GM23338 (cell line): ENCODE data around the gene GRHPR. TPM values are rescaled to one million over a fixed set of nuclear protein-coding genes. Genes with fewer than 3 reads are reported as not detected.
A peak's percentile ranks its signal among the peaks of the same experiment; 100 is the strongest.

Experiments used
- ATAC-seq: fragments of 200-7000 bp; cut with Tn5 transposase; 3 replicates; pipeline ENCODE4 v1.9.1; 2020
- DNase-seq: peaks from one replicate; pipeline ENCODE4 v3.0.0-alpha.2; 2015; ENCODE audit warnings: low spot score
- H2AFZ ChIP-seq: fragments of 200-600 bp; sonication (generic); 2 replicates; pipeline ENCODE4 v1.8.0; 2016; ENCODE audit warnings: antibody characterized with exemption, mild to moderate bottlenecking, moderate library complexity
- H3F3A ChIP-seq: fragments of 200-600 bp; sonication (generic); replicated peaks from 2 replicates; pipeline ENCODE4 v1.8.0; 2017; ENCODE audit warnings: antibody characterized with exemption, mixed run types, low read depth
- H3K27ac ChIP-seq: fragments of 200-600 bp; sonication (generic); 2 replicates; pipeline ENCODE4 v1.6.1; 2016; ENCODE audit warnings: low read depth
- H3K27me3 ChIP-seq: fragments of 200-600 bp; sonication (generic); 2 replicates; pipeline ENCODE4 v1.8.0; 2016; ENCODE audit warnings: mild to moderate bottlenecking, mixed run types, moderate library complexity; ENCODE audit not compliant: insufficient read depth
- H3K36me3 ChIP-seq: fragments of 200-600 bp; sonication (generic); 2 replicates; pipeline ENCODE4 v1.8.0; 2016; ENCODE audit warnings: mild to moderate bottlenecking; ENCODE audit not compliant: insufficient read depth
- H3K4me1 ChIP-seq: fragments of 200-600 bp; sonication (generic); 2 replicates; pipeline ENCODE4 v1.8.0; 2016; ENCODE audit warnings: mild to moderate bottlenecking, moderate library complexity; ENCODE audit not compliant: insufficient read depth
- H3K4me2 ChIP-seq: fragments of 200-600 bp; sonication (generic); 2 replicates; pipeline ENCODE4 v1.7.1; 2017; ENCODE audit warnings: mixed run types
- H3K4me3 ChIP-seq: fragments of 200-600 bp; sonication (generic); 2 replicates; pipeline ENCODE4 v1.6.1; 2016; ENCODE audit warnings: mixed run types
- H3K79me2 ChIP-seq: fragments of 200-600 bp; sonication (generic); replicated peaks from 2 replicates; pipeline ENCODE4 v1.8.0; 2017; ENCODE audit warnings: mild to moderate bottlenecking; ENCODE audit not compliant: insufficient read depth
- H3K9me2 ChIP-seq: fragments of 200-600 bp; sonication (generic); 2 replicates; pipeline ENCODE4 v1.8.0; 2017; ENCODE audit not compliant: insufficient read depth
- H4K20me1 ChIP-seq: fragments of 200-600 bp; sonication (generic); replicated peaks from 2 replicates; pipeline ENCODE4 v1.8.0; 2017; ENCODE audit warnings: mild to moderate bottlenecking; ENCODE audit not compliant: insufficient read depth
- H3K27ac Mint-ChIP-seq: 2 replicates; pipeline ENCODE4 v1.8.0; 2020; ENCODE audit warnings: inconsistent platforms, mild to moderate bottlenecking, moderate library complexity, mixed read lengths
- H3K27me3 Mint-ChIP-seq: 3 replicates; pipeline ENCODE4 v1.8.0; 2022; ENCODE audit warnings: low read depth, mild to moderate bottlenecking, moderate library complexity, mixed read lengths, inconsistent platforms; ENCODE audit not compliant: insufficient read depth, poor library complexity
- H3K36me3 Mint-ChIP-seq: 3 replicates; pipeline ENCODE4 v1.8.0; 2021; ENCODE audit warnings: low read depth, mild to moderate bottlenecking, inconsistent platforms, moderate library complexity, mixed read lengths
- H3K4me1 Mint-ChIP-seq: 3 replicates; pipeline ENCODE4 v1.8.0; 2020; ENCODE audit warnings: mild to moderate bottlenecking, inconsistent platforms, mixed read lengths
- H3K4me3 Mint-ChIP-seq: 3 replicates; pipeline ENCODE4 v1.8.0; 2021; ENCODE audit warnings: moderate library complexity, mild to moderate bottlenecking, inconsistent platforms, mixed read lengths
- H3K9me3 Mint-ChIP-seq: 3 replicates; pipeline ENCODE4 v1.8.0; 2020; ENCODE audit warnings: moderate library complexity, mild to moderate bottlenecking, inconsistent platforms, mixed read lengths
- CREB1 ChIP-seq: fragments of 250-450 bp; sonication (Bioruptor Pico); IDR thresholded peaks from 2 replicates; pipeline ENCODE4 v1.5.0; 2020; ENCODE audit warnings: low read depth, mild to moderate bottlenecking, moderate library complexity
- EZH2 ChIP-seq: fragments of 200-600 bp; sonication (generic); IDR thresholded peaks from one replicate; pipeline ENCODE4 v1.8.0; 2017; ENCODE audit warnings: antibody characterized with exemption, mild to moderate bottlenecking, low read depth; ENCODE audit not compliant: unreplicated experiment
- EZH2phosphoT487 ChIP-seq: fragments of 200-600 bp; sonication (generic); IDR thresholded peaks from one replicate; pipeline ENCODE4 v1.8.1; 2018; ENCODE audit warnings: antibody characterized with exemption; ENCODE audit not compliant: unreplicated experiment
- JUNB ChIP-seq: IDR thresholded peaks from one replicate; pipeline ENCODE4 v1.6.1; 2016; ENCODE audit warnings: antibody characterized with exemption; ENCODE audit not compliant: unreplicated experiment
- NANOG ChIP-seq: IDR thresholded peaks from 2 replicates; pipeline ENCODE4 v1.6.1; 2016; ENCODE audit warnings: antibody characterized with exemption, borderline replicate concordance
- POLR2AphosphoS5 ChIP-seq: IDR thresholded peaks from 2 replicates; pipeline ENCODE4 v1.6.1; 2016; ENCODE audit warnings: antibody characterized with exemption, low read depth
- STAT1 ChIP-seq: IDR thresholded peaks from one replicate; pipeline ENCODE4 v1.6.1; 2016; ENCODE audit warnings: antibody characterized with exemption; ENCODE audit not compliant: unreplicated experiment
- ZNF114 ChIP-seq: fragments of 250-450 bp; sonication (Bioruptor Pico); IDR thresholded peaks from 2 replicates; pipeline ENCODE4 v1.5.0; 2020; ENCODE audit warnings: mild to moderate bottlenecking, moderate library complexity
- ZNF331 ChIP-seq: fragments of 250-450 bp; sonication (Bioruptor Pico); IDR thresholded peaks from 2 replicates; pipeline ENCODE4 v1.5.0; 2020; ENCODE audit warnings: low read depth, mild to moderate bottlenecking, moderate library complexity
- polyA plus RNA-seq: library from polyadenylated mRNA; unstranded; fragments of >200 nt; fragmentation: Nextera tagmentation; extraction: Ambion mirVana; gene quantifications from 2 replicates; pipeline ENCODE4 v1.2.1, GENCODE V29; 2016
- total RNA-seq: library from RNA; depleted of rRNA; stranded (reverse); fragments of >200 nt; shearing (Covaris generic); gene quantifications from 2 replicates; pipeline ENCODE4 v1.2.3, GENCODE V29; 2014
- TF ChIP-seq, protein P1 (sequence below), 2 experiments: fragments of 200-600 bp in 1 of 2; sonication (generic) in 1 of 2; conservative IDR thresholded peaks; 2 replicates each; pipeline versions ENCODE4 v1.5.1 to v1.6.1; 2016 to 2017; ENCODE audit warnings: antibody characterized with exemption in 2 of 2, low read depth in 2 of 2, mild to moderate bottlenecking in 2 of 2, moderate library complexity in 1 of 2
- TF ChIP-seq, protein P2 (sequence below): IDR thresholded peaks from one replicate; pipeline ENCODE4 v1.6.1; 2018; ENCODE audit warnings: antibody characterized with exemption; ENCODE audit not compliant: unreplicated experiment
- TF ChIP-seq, protein P3 (sequence below): IDR thresholded peaks from 2 replicates; pipeline ENCODE4 v1.6.1; 2016; ENCODE audit warnings: antibody characterized with exemption

The GRHPR gene
- total and polyA plus RNA-seq, 2 experiments from 2014 or later, result 69.0 to 128 TPM

DNA sequence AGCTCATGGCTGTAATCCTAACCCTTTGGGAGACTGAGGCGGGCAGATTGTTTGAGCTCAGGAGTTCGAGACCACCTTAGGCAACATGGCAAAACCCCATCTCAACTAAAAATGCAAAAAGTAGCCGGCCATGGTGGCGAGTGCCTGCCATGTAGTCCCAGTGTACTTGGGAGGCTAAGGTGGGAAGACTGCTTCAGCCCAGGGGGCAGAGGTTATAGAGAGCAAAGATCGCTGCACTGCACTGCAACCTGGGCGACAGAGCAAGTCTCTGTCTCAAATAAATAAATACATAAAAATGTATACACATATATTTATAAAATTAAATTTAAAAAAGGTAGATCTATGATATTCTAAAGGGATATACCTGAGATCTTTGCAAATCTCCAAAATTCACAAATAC is 23.3 kb downstream of the GRHPR start:
- Histone ChIP-seq H3K4me3 (no peak overlapping the region), H3K9me2 (no peaks in the 10 kb centered on the region), H3K36me3 (peaks cover 4% of the 10 kb centered on the region), H4K20me1 (peaks cover 42% of the 10 kb centered on the region), H3K4me2 (no peak overlapping the region), H2AFZ (no peak overlapping the region), H3K27me3 (no peaks in the 10 kb centered on the region), H3F3A (no peaks in the 10 kb centered on the region), H3K27ac (no peak overlapping the region), H3K79me2 (peaks cover 77% of the 10 kb centered on the region), H3K4me1 (peaks cover 4% of the 10 kb centered on the region; the same call in 1 of the 2 replicates)
- H3K27ac Mint-ChIP-seq, result no peak overlapping the region
- DNase-seq (no peak), ATAC-seq (no peak)
- TF ChIP-seq, protein P1, sequence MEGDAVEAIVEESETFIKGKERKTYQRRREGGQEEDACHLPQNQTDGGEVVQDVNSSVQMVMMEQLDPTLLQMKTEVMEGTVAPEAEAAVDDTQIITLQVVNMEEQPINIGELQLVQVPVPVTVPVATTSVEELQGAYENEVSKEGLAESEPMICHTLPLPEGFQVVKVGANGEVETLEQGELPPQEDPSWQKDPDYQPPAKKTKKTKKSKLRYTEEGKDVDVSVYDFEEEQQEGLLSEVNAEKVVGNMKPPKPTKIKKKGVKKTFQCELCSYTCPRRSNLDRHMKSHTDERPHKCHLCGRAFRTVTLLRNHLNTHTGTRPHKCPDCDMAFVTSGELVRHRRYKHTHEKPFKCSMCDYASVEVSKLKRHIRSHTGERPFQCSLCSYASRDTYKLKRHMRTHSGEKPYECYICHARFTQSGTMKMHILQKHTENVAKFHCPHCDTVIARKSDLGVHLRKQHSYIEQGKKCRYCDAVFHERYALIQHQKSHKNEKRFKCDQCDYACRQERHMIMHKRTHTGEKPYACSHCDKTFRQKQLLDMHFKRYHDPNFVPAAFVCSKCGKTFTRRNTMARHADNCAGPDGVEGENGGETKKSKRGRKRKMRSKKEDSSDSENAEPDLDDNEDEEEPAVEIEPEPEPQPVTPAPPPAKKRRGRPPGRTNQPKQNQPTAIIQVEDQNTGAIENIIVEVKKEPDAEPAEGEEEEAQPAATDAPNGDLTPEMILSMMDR (conservative IDR thresholded peaks at IDR 0.05; ENCODE audit: low read depth in 2 of 2), result no peak
- TF ChIP-seq EZH2phosphoT487, result no peak
- peaks cover 16% of the 10 kb centered on the region for H3K4me1 Mint-ChIP-seq
- H3K9me3 Mint-ChIP-seq, result no peaks in the 10 kb centered on the region
- H3K36me3 Mint-ChIP-seq, result peaks cover 22% of the 10 kb centered on the region
- H3K27me3 Mint-ChIP-seq, result no peaks in the 10 kb centered on the region
- no peak overlapping the region for H3K4me3 Mint-ChIP-seq

DNA sequence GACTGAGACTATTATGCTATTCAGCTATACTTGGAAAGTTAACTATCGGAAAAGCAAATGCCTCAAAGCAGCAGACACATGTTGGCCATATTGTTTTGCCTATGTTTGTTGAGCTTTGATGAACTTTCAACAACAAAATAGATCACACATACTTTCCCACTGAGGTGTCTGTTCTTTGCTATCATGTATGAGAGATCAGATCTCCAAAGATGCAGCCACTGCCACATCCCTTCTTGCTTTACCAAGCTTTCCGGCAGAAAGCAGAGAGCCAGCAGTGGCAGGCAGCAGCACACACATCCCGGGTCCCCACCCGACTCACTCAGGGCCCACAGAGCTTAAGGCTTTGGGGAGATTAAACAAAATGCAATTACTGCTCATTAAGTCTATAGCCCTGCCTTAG is 23.9 kb downstream of the GRHPR start:
- H3K27me3 Mint-ChIP-seq, result no peaks in the 10 kb centered on the region
- Histone ChIP-seq H3K27ac (0 out of 2 replicates have a peak overlapping the region, but pooled peaks have one; percentile 43), H3K4me2 (no peak overlapping the region), H2AFZ (no peak overlapping the region), H3K27me3 (no peaks in the 10 kb centered on the region), H3F3A (0 out of 2 replicates have a peak, but pooled peaks cover 3% of the 10 kb centered on the region), H4K20me1 (peaks cover 48% of the 10 kb centered on the region), H3K4me3 (no peak overlapping the region), H3K79me2 (peaks cover 83% of the 10 kb centered on the region), H3K36me3 (no peaks in the 10 kb centered on the region; the same call in 1 of the 2 replicates), H3K9me2 (no peaks in the 10 kb centered on the region), H3K4me1 (peaks cover 4% of the 10 kb centered on the region; the same call in 1 of the 2 replicates)
- H3K9me3 Mint-ChIP-seq, result no peaks in the 10 kb centered on the region
- DNase-seq (no peak), ATAC-seq (no peak)
- peaks cover 17% of the 10 kb centered on the region for H3K36me3 Mint-ChIP-seq
- H3K4me3 Mint-ChIP-seq, result no peak overlapping the region
- H3K4me1 Mint-ChIP-seq, result peaks cover 16% of the 10 kb centered on the region
- no peak overlapping the region for H3K27ac Mint-ChIP-seq
- TF ChIP-seq STAT1 (no peak), EZH2phosphoT487 (no peak), POLR2AphosphoS5 (no peak), NANOG (no peak), CREB1 (CRISPR knock-in tag) (no peak), JUNB (no peak), ZNF114 (CRISPR knock-in tag) (no peak), EZH2 (no peak), ZNF331 (no peak)
- TF ChIP-seq, protein P1 (conservative IDR thresholded peaks at IDR 0.05; ENCODE audit: low read depth in 2 of 2), result no peak
- TF ChIP-seq, protein P2, sequence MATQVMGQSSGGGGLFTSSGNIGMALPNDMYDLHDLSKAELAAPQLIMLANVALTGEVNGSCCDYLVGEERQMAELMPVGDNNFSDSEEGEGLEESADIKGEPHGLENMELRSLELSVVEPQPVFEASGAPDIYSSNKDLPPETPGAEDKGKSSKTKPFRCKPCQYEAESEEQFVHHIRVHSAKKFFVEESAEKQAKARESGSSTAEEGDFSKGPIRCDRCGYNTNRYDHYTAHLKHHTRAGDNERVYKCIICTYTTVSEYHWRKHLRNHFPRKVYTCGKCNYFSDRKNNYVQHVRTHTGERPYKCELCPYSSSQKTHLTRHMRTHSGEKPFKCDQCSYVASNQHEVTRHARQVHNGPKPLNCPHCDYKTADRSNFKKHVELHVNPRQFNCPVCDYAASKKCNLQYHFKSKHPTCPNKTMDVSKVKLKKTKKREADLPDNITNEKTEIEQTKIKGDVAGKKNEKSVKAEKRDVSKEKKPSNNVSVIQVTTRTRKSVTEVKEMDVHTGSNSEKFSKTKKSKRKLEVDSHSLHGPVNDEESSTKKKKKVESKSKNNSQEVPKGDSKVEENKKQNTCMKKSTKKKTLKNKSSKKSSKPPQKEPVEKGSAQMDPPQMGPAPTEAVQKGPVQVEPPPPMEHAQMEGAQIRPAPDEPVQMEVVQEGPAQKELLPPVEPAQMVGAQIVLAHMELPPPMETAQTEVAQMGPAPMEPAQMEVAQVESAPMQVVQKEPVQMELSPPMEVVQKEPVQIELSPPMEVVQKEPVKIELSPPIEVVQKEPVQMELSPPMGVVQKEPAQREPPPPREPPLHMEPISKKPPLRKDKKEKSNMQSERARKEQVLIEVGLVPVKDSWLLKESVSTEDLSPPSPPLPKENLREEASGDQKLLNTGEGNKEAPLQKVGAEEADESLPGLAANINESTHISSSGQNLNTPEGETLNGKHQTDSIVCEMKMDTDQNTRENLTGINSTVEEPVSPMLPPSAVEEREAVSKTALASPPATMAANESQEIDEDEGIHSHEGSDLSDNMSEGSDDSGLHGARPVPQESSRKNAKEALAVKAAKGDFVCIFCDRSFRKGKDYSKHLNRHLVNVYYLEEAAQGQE, result no peak
- TF ChIP-seq, protein P3, sequence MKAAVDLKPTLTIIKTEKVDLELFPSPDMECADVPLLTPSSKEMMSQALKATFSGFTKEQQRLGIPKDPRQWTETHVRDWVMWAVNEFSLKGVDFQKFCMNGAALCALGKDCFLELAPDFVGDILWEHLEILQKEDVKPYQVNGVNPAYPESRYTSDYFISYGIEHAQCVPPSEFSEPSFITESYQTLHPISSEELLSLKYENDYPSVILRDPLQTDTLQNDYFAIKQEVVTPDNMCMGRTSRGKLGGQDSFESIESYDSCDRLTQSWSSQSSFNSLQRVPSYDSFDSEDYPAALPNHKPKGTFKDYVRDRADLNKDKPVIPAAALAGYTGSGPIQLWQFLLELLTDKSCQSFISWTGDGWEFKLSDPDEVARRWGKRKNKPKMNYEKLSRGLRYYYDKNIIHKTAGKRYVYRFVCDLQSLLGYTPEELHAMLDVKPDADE, result no peak
